HG03280 (cell line): ENCODE measurements around the gene KMT2B.

Source experiments
- ATAC-seq: cut with Tn5 transposase; IDR thresholded peaks from one replicate; pipeline ENCODE4 v1.9.1; 2021; ENCODE audit warnings: mild to moderate bottlenecking, moderate library complexity; ENCODE audit not compliant: unreplicated experiment

Gene KMT2B

DNA sequence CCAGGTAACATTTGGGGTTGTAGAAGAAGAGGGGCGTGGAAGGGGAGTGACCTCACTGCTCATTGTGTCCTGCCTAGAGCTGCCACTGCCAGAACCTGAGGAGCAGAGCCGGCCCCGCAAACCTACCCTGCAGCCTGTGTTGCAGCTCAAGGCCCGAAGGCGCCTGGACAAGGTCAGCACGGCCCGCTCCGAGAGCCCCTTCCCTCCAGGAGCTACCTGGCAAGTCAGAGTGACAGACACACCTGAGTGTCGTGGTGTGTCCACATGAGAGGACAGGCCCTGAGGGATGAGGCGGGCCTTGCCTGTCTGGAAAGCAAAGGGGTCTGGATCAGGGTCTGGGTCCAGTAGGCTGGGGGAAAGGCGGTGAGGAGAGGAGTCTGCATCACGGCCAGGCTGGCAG is 6.8 kb downstream of the KMT2B start:
- ATAC-seq = no peak

DNA sequence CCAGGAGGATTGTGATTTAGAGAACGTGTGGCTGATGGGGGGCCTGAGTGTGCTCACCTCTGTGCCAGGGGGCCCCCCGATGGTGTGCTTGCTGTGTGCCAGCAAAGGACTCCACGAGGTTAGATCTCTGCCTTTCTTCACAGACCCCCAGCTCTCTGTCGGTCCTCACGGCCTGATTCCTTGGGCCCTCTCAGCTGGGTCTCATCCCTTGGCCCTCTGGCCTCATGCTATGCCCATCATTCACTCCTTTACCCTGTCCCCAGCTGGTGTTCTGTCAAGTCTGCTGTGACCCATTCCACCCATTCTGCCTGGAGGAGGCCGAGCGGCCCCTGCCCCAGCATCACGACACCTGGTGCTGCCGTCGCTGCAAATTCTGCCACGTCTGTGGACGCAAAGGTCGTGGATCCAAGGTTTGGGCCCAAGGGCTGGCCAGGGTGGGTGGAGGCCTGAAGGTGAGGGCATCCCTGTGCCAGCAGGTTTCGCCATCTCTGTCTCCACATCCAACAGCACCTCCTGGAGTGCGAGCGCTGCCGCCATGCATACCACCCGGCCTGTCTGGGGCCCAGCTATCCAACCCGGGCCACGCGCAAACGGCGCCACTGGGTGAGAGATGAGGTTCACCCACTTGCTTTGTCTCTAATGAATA is 7.5 kb downstream of the KMT2B start:
- no peak for ATAC-seq

DNA sequence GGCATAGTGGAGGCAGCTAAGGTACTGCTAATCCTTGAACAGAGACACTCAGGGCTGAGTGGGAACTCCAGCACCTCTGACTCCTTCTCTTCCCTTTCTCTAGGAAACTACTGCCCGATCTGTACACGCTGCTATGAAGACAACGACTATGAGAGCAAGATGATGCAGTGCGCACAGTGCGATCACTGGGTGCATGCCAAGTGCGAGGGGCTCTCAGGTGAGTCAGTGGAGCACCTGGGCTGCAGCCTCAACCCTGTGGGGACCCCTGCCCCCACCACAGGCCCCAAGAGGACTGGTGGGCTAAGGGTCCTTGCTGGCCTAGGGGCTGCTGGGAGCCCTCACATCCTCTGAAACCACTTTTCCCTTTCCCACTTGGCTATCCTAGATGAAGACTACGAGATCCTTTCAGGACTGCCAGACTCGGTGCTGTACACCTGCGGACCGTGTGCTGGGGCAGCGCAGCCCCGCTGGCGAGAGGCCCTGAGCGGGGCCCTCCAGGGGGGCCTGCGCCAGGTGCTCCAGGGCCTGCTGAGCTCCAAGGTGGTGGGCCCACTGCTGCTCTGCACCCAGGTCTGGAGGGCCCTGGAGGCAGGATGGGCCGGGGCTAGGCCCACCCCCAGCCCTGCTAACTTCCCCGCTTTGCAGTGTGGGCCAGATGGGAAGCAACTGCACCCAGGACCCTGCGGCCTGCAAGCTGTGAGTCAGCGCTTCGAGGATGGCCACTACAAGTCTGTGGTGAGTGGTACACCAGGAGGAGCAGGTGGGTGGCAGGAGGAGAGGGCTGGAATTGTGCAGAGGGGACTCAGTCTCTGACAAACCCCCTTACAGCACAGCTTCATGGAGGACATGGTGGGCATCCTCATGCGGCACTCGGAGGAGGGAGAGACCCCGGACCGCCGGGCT is 9.5 kb downstream of the KMT2B start:
- ATAC-seq = no peak

DNA sequence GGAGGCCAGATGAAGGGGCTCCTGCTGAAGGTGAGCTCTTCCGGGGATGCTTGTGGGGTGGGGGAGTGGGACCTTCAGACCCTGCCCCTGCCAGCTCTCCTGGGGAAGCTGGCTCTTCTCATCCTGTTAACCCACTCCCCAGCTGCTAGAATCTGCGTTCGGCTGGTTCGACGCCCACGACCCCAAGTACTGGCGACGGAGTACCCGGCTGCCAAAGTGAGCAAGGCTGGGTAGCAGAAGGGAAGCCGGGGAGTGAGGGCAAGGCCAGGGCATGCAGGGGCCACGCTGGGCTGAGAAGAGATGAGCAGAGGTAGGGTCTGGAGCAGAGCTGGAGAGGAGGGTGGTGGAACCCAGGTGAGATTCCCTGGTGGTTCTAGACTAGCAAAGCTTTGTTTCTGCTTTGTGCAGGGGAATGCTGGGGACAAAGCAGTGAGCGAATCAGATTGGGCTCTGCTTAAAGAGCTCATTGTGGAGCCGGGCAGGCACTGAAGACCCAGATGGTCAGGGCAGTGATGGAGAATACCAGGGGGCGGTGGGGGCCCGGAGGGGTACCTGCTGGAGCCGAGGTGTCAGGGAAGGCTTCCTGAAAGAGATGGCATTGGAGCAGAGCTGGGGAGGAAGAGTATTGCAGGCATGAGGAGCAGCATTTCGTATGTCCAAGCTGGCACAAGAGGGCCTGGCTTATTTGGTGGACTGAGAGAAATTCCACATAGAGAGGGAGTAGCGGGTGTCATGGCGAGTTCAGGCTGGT is 10.3 kb downstream of the KMT2B start:
- no peak for ATAC-seq

DNA sequence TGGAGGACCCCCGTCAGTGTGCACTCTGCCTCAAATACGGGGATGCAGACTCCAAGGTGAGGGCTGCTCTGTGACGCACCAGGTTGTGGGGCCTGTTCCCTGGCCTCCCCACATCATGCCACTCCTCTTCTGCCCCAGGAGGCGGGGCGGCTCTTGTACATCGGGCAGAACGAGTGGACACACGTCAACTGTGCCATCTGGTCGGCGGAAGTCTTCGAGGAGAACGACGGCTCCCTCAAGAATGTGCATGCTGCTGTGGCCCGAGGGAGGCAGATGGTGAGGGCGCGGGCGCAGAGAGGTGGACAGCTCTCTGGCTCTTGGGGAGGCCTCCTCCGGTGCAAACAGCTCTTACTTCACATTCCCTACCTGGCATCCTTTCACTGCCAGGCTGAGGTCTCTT is 11.2 kb downstream of the KMT2B start:
- ATAC-seq = no peak

DNA sequence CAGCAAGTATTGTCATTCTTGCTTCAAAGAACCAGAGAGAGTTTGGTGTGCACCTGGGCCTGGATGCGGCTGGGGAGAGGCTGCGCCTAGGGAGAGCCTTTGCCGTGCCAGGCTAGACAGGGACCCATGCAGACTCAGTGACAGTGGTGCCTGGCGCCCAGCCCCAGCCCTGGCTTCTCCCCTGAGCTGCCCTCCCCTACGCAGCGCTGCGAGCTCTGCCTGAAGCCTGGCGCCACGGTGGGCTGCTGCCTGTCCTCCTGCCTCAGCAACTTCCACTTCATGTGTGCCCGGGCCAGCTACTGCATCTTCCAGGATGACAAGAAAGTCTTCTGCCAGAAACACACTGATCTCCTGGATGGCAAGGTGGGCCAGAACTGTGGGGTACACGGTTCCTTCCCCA is 12.0 kb downstream of the KMT2B start:
- no peak for ATAC-seq

DNA sequence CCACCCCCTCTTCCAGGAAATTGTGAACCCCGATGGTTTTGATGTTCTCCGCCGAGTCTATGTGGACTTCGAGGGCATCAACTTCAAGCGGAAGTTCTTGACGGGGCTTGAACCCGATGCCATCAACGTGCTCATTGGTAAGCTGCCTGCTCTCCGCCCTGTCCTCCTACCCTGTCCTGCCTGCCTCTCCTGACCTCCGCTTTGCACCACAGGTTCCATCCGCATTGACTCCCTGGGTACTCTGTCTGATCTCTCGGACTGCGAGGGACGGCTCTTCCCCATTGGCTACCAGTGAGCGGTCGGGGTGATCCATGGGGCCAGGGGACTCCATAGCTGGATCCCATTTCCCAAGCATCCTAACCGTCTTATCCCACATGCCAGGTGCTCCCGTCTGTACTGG is 12.5 kb downstream of the KMT2B start:
- ATAC-seq = no peak

DNA sequence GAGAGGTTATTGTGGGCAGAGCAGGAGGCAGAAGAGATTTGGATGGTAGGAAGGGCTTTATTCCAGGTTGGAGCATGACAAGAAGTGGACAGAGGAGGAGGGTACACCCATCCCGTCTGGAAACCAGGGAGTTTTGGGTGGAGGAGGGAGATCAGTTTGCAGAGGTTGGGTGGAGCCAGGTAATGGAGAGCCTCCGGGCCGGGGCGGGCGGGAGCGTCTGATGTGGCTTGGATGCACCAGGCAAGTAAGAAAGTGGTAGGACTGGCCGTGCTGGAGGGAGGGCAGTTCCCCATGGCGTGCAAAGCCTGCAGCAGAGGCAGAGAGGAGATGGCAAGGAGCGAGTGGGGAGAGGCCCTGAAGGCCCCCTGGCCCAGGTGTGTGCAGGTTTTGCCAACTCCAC is 13.6 kb downstream of the KMT2B start:
- no peak for ATAC-seq

DNA sequence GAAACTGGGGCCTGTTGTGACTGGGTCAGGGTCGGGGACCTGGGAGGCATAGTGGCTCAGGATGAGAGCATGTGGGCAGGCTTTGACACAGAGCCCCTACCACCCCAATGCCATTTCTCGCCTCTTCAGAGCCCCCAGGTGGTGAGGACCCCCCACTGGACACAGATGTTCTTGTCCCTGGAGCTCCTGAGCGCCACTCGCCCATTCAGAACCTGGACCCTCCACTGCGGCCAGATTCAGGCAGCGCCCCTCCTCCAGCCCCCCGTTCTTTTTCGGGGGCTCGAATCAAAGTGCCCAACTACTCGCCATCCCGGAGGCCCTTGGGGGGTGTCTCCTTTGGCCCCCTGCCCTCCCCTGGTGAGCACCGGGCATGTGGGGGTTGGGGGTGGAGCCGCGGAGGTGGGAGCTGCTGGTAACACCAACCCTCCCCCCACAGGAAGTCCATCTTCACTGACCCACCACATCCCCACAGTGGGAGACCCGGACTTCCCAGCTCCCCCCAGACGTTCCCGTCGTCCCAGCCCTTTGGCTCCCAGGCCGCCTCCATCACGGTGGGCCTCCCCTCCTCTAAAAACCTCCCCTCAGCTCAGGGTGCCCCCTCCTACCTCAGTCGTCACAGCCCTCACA is 14.1 kb downstream of the KMT2B start:
- no peak for ATAC-seq

DNA sequence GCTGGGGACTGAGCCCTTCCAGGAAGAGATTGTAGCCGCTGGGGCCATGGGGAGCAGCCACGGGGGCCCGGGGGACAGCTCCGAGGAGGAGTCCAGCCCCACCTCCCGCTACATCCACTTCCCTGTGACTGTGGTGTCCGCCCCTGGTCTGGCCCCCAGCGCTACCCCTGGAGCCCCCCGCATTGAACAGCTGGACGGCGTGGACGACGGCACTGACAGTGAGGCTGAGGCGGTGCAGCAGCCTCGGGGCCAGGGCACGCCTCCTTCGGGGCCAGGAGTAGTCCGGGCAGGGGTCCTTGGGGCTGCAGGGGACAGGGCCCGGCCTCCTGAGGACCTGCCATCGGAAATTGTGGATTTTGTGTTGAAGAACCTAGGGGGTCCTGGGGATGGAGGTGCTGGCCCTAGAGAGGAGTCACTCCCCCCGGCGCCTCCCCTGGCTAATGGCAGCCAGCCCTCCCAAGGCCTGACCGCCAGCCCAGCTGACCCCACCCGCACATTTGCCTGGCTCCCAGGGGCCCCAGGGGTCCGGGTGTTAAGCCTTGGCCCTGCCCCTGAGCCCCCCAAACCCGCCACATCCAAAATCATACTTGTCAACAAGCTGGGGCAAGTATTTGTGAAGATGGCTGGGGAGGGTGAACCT is 14.9 kb downstream of the KMT2B start:
- no peak for ATAC-seq

DNA sequence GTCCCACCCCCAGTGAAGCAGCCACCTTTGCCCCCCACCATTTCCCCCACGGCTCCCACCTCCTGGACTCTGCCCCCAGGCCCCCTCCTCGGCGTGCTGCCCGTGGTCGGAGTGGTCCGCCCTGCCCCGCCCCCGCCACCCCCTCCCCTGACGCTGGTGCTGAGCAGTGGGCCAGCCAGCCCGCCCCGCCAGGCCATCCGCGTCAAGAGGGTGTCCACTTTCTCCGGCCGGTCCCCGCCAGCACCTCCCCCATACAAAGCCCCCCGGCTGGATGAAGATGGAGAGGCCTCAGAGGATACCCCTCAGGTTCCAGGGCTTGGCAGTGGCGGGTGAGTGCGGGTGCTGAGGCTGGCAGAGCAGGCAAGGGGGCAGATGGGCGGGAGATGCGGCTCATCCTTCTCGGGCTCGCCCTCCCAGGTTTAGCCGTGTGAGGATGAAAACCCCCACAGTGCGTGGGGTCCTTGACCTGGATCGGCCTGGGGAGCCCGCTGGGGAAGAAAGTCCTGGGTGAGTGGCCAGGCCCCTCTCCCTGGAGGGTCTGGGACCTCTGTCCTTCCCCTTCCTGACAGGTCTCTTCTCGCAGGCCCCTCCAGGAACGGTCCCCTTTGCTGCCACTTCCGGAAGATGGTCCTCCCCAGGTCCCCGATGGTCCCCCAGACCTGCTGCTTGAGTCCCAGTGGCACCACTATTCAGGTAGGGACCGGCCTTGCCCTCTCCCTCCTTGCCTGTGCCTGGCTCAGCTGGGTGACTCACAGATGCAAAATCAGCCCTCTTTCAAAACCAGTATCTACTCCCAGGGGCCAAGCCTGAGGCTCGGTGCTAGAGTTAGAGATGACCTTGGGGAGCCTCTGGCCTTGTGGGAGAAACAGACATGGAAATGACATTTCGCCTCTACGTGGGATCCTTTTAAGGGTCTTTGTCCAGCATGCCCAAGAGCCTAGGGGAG is 15.7 kb downstream of the KMT2B start:
- ATAC-seq = no peak

DNA sequence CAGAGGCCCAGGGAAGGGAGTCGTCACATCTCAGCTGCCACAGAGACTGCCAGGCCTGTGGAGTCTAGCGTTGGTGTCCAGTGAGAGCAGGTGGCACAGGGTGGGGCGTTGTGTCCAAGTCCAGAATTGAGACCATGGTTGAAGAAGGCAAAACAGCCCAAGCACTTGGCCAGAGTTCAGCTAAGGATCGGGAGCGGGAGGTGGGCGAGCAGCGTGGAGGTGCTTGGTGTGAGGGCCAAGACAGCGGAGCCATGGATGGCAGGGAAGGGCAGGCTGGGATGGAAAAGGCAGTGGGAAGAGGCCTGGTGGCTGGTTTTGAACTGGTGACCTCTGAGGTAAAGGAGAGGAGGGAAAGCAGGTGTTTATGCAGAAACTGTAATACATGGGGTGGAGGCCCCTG is 16.5 kb downstream of the KMT2B start:
- ATAC-seq = no peak

DNA sequence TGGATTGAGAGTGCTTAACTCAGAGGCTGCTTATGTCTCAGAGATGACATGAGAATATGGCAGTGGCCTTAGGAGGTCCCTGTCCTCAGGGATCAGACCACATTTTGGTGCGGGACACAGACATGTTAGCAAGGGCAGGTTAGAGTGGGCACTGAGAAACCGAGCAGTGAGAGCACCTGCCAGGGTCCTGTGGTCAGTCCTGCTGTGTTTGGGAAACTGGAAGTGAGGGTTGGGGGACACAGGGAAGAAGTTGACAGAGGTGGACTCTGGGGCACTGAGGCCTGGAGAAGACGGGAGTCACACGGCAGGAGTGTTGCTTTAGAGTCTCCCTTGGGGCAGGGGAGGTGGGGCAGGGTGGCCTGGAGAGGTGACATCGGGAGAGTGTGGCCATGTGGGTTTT is 17.1 kb downstream of the KMT2B start:
- ATAC-seq = no peak

DNA sequence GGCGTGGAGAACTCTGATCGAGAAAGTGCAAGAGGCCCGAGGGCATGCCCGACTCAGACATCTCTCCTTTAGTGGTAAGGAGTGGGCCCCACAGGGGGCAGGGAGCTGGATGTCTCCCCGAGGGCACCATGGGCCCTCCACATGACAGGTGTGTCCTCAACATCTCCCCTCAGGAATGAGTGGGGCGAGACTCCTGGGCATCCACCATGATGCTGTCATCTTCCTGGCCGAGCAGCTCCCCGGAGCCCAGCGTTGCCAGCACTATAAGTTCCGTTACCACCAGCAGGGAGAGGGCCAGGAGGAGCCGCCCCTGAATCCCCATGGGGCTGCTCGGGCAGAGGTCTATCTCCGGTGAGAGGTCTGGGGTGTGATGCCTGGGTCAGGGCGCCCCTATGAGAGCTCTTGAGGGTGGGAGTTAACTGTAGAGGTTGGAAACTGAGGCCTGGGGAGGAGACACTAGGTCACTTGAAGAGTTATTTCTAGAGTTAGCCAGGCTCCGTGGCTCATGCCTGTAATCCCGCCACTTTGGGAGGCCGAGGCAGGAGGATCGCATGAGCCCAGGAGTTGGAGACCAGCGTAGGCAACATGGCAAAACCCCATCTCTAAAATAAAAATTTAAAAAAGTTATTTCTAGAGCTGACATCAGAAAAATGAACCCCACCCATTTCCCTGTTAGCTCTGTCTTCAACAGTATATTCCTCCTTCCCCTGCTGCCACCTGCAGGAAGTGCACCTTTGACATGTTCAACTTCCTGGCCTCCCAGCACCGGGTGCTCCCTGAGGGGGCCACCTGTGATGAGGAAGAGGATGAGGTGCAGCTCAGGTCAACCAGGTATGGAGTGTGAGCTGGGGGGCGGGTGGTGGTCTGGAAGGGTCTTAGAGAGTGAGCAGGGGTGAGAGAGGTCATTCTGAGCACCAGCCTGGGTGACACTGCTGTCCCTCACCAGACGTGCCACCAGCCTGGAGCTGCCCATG is 19.4 kb downstream of the KMT2B start:
- ATAC-seq = no peak

DNA sequence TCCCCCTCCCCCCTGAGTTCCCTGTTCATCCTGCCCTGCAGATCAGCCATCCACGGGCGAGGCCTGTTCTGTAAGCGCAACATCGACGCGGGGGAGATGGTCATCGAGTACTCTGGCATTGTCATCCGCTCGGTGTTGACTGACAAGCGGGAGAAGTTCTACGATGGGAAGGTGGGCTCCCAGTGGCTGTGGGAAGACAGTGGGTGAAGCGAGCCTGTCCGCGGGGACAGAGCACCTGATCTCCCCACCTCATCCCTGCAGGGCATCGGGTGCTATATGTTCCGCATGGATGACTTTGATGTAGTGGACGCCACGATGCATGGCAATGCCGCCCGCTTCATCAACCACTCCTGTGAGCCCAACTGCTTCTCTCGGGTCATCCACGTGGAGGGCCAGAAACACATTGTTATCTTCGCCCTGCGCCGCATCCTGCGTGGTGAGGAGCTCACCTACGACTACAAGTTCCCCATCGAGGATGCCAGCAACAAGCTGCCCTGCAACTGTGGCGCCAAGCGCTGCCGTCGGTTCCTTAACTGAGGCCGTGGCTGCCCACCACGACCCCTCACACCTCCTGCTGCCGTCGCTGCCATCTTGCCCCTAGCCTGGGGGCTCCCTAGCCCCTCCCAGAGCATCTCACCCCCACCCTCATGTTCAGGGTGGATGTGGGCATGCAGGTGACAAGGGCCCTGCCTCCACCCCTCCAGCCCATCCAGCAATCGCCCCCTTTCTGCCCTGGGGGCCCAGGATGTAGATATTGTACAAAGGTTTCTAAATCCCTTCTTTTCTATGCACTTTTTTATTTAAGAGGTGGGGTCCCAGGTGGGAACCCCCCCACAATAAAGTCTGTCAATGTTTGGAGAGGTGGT is 20.5 kb downstream of the KMT2B start:
- no peak for ATAC-seq

DNA sequence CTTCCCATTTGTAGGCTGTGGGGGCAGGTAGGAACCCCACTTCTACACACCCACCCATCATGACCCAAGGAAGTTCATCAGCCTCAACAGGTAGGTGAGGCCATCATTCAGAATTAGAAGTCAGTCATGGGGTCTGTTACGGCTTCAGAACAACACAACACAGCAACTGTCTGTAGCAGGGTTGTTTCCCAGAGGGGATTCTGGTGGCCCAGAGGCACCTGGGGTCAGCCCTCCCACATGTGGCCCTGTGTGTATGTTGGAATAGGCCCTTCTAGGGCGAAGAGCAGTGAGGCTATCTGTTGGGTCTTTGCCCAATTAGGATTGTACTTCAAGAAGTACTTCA is 21.1 kb downstream of the KMT2B start:
- no peak for ATAC-seq

DNA sequence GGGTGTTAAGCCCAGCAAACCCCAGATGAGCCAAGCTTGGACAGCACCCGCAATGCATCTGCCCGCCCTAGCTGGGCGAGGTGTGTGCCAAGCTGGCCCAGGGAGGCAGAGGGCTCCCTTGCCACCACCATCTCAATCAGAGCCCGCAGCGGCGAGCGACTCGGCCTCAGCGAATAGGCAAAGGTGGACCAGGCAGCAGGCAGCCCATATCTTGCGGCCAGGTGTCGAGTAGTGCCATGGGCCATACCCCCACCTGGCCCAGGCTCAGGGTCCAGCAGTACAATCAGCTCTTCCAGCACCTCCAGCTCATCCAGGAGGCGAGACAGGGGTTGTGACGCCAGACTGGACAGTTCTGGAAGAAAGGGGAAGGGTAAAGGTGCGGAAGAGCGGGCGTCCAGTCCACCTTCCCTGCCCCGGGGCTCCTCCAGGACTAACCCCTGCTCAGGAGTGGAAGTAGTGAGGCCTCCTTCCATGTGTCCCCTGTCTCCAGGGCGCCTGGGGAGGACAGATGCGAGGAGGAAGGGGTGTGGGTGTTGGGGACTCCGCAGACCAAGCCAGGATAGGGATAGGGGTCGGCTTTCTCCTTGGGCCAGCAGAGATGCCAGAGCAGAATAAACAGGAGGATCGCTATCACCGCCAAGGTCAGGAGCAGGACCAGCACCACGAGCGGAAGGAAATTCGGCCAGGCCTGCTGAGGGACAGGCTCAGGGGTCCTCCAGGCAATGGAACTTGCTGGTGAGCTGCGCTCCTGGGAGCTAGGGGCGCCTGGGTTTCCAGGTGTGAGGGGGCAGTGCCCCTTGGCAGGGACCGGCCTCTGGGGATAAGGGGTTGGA is 21.7 kb downstream of the KMT2B start:
- no peak for ATAC-seq
